ENCODE measurements around the gene SUPT4H1. TPM values are rescaled to one million over a fixed set of nuclear protein-coding genes. Genes with fewer than 3 reads are reported as not detected.

The SUPT4H1 gene
- total and polyA plus RNA-seq, 2 experiments from 2014 or later = 82.2 to 83.7 TPM

GRCh38 chr17:58373923-58374322 lies 21.9 kb upstream of the SUPT4H1 start:
- H3K9me2 ChIP-seq (ENCODE audit: insufficient read depth) = no peaks in the 10 kb centered on the region
- DNase-seq (ENCODE audit: low spot score) = no peak
- H3K36me3 Mint-ChIP-seq (ENCODE audit: low read depth) = no peaks in the 10 kb centered on the region
- H3K9me3 Mint-ChIP-seq = no peaks in the 10 kb centered on the region
- no peaks in the 10 kb centered on the region for H4K20me1 ChIP-seq (replicated peaks; ENCODE audit: insufficient read depth)
- H3K79me2 ChIP-seq (replicated peaks; ENCODE audit: insufficient read depth) = no peaks in the 10 kb centered on the region
- H3K27ac ChIP-seq (ENCODE audit: low read depth) = no peak overlapping the region
- no peak overlapping the region for H3K4me3 Mint-ChIP-seq
- H3K27me3 ChIP-seq (ENCODE audit: insufficient read depth) = no peaks in the 10 kb centered on the region
- peaks cover 21% of the 10 kb centered on the region for H3K4me1 ChIP-seq (ENCODE audit: insufficient read depth)
- H2AFZ ChIP-seq = no peak overlapping the region
- no peak for ATAC-seq
- TF ChIP-seq CTCF (conservative IDR thresholded peaks at IDR 0.05; ENCODE audit: low read depth in 2 of 2) (no peak), EZH2phosphoT487 (IDR thresholded peaks at IDR 0.05; ENCODE audit: unreplicated experiment) (no peak), ZNF114 (CRISPR knock-in tag; IDR thresholded peaks at IDR 0.05) (no peak), POLR2AphosphoS5 (IDR thresholded peaks at IDR 0.05; ENCODE audit: low read depth) (no peak), STAT1 (IDR thresholded peaks at IDR 0.05; ENCODE audit: unreplicated experiment) (no peak), JUNB (IDR thresholded peaks at IDR 0.05; ENCODE audit: unreplicated experiment) (no peak), REST (IDR thresholded peaks at IDR 0.05; ENCODE audit: unreplicated experiment) (no peak), EZH2 (IDR thresholded peaks at IDR 0.05; ENCODE audit: low read depth, unreplicated experiment) (no peak), ZNF462 (CRISPR knock-in tag; IDR thresholded peaks at IDR 0.05) (no peak), ETS1 (IDR thresholded peaks at IDR 0.05) (no peak), CREB1 (CRISPR knock-in tag; IDR thresholded peaks at IDR 0.05; ENCODE audit: low read depth) (no peak), NANOG (IDR thresholded peaks at IDR 0.05; ENCODE audit: borderline replicate concordance) (no peak), ZNF331 (CRISPR knock-in tag; IDR thresholded peaks at IDR 0.05; ENCODE audit: low read depth) (no peak)
- no peak overlapping the region for H3K27ac Mint-ChIP-seq
- H3K36me3 ChIP-seq (ENCODE audit: insufficient read depth) = no peaks in the 10 kb centered on the region
- H3K4me1 Mint-ChIP-seq = peaks cover 29% of the 10 kb centered on the region
- no peak overlapping the region for H3K4me3 ChIP-seq
- H3K4me2 ChIP-seq = no peak overlapping the region
- H3F3A ChIP-seq (replicated peaks; ENCODE audit: low read depth) = no peaks in the 10 kb centered on the region
- peaks cover 21% of the 10 kb centered on the region for H3K27me3 Mint-ChIP-seq (ENCODE audit: insufficient read depth, low read depth, poor library complexity)
